Measurements from ENCODE around the gene P2RX3. TPM values are rescaled to one million over a fixed set of nuclear protein-coding genes. Genes with fewer than 3 reads are reported as not detected.
A peak's percentile ranks its signal among the peaks of the same experiment; 100 is the strongest.
"Not testable (repeated sequence)": the region's sequence is repeated elsewhere in the genome, so short reads cannot be mapped to it uniquely, and the experiment has no call there.

Gene P2RX3
- total RNA-seq (ENCODE audit: low replicate concordance): not detected in 2 replicates

GRCh38 chr11:57338142-57338541 is at the start of gene P2RX3:
Gene P2RX3, plus strand, starts transcription at chr11:57338352. Its CDS starts 199 bp downstream, at chr11:57338551.
- no peak for TF ChIP-seq CTCF (IDR thresholded peaks at IDR 0.05; ENCODE audit: insufficient read depth, low read length)
- DNase-seq (ENCODE audit: low read depth): no peak
- H3K4me3 ChIP-seq (ENCODE audit: low read depth, low read length): no peak within 1 kb of the TSS

- no peak overlapping the region for H3K4me3 ChIP-seq (ENCODE audit: low read depth, low read length)
- no peak for TF ChIP-seq CTCF (IDR thresholded peaks at IDR 0.05; ENCODE audit: insufficient read depth, low read length)
- DNase-seq (ENCODE audit: low read depth): peak; percentile 84
These were observed 49.2 kb upstream of the P2RX3 start for GRCh38 chr11:57288771-57289579.

- TF ChIP-seq CTCF (IDR thresholded peaks at IDR 0.05; ENCODE audit: insufficient read depth, low read length): no peak
- peak; percentile 69 for DNase-seq (ENCODE audit: low read depth)
- H3K4me3 ChIP-seq (ENCODE audit: low read depth, low read length): no peak overlapping the region
These were observed 47.9 kb upstream of the P2RX3 start for GRCh38 chr11:57290288-57290687.

GRCh38 chr11:57294225-57295131 is 43.7 kb upstream of the P2RX3 start:
- no peak overlapping the region for H3K4me3 ChIP-seq (ENCODE audit: low read depth, low read length)
- peak; percentile 72 for DNase-seq (ENCODE audit: low read depth)
- no peak for TF ChIP-seq CTCF (IDR thresholded peaks at IDR 0.05; ENCODE audit: insufficient read depth, low read length)

- DNase-seq (ENCODE audit: low read depth); H3K4me3 ChIP-seq (ENCODE audit: low read depth, low read length): not testable (repeated sequence)
These were observed 41.9 kb upstream of the P2RX3 start for GRCh38 chr11:57296205-57296604.

GRCh38 chr11:57297221-57297620 is 40.9 kb upstream of the P2RX3 start:
- no peak for TF ChIP-seq CTCF (IDR thresholded peaks at IDR 0.05; ENCODE audit: insufficient read depth, low read length)

GRCh38 chr11:57299150-57299737 is 38.9 kb upstream of the P2RX3 start:
- no peak overlapping the region for H3K4me3 ChIP-seq (ENCODE audit: low read depth, low read length)
- DNase-seq (ENCODE audit: low read depth): no peak
- no peak for TF ChIP-seq CTCF (IDR thresholded peaks at IDR 0.05; ENCODE audit: insufficient read depth, low read length)

More at GRCh38 chr11:57297221-57297620, 40.9 kb upstream of the P2RX3 start:
- H3K4me3 ChIP-seq (ENCODE audit: low read depth, low read length): no peak overlapping the region
- DNase-seq (ENCODE audit: low read depth): no peak

All from fibroblast of the aortic adventitia (primary cell).